ENCODE data around the gene KCNK18.

Gene KCNK18

DNA sequence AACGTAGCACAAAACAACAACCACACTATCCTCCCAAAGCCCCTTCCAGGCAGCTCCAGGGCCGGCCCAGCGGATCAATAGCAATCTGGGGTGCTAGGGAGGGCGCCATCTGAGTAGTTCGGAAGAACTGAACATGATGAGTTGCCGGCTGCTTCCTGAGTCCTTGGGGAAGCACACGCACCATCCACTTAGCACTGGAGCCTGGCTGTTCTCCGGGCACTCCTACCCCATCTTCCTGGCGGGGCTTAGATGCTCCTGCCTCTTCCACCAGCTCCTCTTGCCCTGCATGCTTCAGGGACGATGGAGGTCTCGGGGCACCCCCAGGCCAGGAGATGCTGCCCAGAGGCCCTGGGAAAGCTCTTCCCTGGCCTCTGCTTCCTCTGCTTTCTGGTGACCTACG lies at the start of gene KCNK18:
TSS of gene KCNK18 (plus strand) at position 301 of the 400 bp plus-strand sequence. CDS start at position 301, 0 bp downstream.
- no peak for DNase-seq

DNA sequence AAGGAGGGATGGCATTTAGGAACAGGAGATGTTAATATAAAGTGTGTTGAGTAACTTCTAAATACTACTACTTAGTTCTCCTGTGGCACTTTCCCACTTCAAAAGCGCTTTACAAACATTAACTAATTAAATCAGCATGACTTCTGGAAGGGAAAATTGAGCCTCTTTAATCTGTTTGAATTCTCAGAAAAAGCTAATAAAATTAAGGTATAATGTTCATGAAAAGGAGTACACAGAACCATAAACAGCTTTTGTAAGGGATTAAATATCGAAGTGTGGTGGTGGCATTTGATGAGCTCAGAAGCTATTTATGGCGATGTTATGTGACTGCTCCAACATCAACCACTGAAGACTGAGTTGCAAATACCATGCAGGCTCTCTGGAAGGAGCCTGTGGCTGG lies 49.0 kb upstream of the KCNK18 start:
- in situ Hi-C loops (cut with HindIII; ENCODE audit: low pct_ligation_motif_present, low pct_unique_long_range_greater_than_20kb, low sequenced_read_pairs) = no loop called here

More for the DNA sequence above, at the start of gene KCNK18:
- in situ Hi-C loops (cut with HindIII; ENCODE audit: low pct_ligation_motif_present, low pct_unique_long_range_greater_than_20kb, low sequenced_read_pairs) = loop anchor here (25.0 kb wide), 1 partner anchor 385 kb away; no protein-coding TSS in a partner anchor

DNA sequence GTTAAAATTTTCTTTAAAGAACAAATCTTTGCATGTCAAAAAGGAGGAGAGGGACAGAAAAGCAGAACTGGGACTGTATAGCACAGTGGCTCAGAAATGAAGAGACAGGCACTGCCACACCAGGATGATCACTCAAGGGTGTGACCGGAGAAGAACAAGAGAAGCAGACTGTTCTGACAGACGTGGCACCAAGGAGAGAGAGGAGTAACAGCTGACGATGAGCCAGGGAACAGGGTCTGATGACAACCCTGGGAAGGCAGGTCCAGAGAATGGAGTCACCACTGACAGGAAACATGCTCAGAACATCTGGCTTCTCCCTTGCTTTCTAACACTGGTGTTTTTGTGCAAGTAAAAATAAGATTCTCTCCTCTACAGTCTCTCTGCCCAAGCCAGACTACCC lies 44.6 kb upstream of the KCNK18 start:
- in situ Hi-C loops (cut with HindIII; ENCODE audit: low pct_ligation_motif_present, low pct_unique_long_range_greater_than_20kb, low sequenced_read_pairs) = no loop called here
- DNase-seq = no peak

More for the DNA sequence above, 49.0 kb upstream of the KCNK18 start:
- no peak for DNase-seq

DNA sequence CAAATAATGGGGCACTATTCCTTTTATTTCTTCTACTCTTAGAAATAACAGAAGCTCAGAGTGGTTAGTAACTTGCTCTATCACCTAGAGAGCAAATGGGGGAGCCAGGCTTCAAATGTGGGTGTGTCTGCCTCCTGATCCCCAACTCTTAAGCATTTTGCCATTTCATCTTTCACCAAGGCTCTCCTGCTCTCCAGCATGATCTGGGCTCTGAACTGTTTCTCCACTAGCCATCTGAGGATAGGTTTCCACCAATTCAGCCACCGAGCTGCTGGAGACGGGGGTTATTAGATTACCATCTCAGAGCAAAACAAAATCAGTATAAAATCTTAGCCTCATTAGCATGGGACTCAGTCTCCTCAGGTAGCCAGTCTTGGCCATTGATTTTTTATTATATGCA lies 39.0 kb upstream of the KCNK18 start:
- in situ Hi-C loops (cut with HindIII; ENCODE audit: low pct_ligation_motif_present, low pct_unique_long_range_greater_than_20kb, low sequenced_read_pairs) = no loop called here
- DNase-seq = no peak

- no peak for DNase-seq
- in situ Hi-C loops (cut with HindIII; ENCODE audit: low pct_ligation_motif_present, low pct_unique_long_range_greater_than_20kb, low sequenced_read_pairs) = no loop called here
Measured at GRCh38 chr10:117159390-117159789, 37.9 kb upstream of the KCNK18 start.

- in situ Hi-C loops (cut with HindIII; ENCODE audit: low pct_ligation_motif_present, low pct_unique_long_range_greater_than_20kb, low sequenced_read_pairs) = no loop called here
- DNase-seq = no peak
Measured at GRCh38 chr10:117160567-117160966, 36.7 kb upstream of the KCNK18 start.

- in situ Hi-C loops (cut with HindIII; ENCODE audit: low pct_ligation_motif_present, low pct_unique_long_range_greater_than_20kb, low sequenced_read_pairs) = no loop called here
- no peak for DNase-seq
Measured at GRCh38 chr10:117161386-117162033, 35.8 kb upstream of the KCNK18 start.

DNA sequence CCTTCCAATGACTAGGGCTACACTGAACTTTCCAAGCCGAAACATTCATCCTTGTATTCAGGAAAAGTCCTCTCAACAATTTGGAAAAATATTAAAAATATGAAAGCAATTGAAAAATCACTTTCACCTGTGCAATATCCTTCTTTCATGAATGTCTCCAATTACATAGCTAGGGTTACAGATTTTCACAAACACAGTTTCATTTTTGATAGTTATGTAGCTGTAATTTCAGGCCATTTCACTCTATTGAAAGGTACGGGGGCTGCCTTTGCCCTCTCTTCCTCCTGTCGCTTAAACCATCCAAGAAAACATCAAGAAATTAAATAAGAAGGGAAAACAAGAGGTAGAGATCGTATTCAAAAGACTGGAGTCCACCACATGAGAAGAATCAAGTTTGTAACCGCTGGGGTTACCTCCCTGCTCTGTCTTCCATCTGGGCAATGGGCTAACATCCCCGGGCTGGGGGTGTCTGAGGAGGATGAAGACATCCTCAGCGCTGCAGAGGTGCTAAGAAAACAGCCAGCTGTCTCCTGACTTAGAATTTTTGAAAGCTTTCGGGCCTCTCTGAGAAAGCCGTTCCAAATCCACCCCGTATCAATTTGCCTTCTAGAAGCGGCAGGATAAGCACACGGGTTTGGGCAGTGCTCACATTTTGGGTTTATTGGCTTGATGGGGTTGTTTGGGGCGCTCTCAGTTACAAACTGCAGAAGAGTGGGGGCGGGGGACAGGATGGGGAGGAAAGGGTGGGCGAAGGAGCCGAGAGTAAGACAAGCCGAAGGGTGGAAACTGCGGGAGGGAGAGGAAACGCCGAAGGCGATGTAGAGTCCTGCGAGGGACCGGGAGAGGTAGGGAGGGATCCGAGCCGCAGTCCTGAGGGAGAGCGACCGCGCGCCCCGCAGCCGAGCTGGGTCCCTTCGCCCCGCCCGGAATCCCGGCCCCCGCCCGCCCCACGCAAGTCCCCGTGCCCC lies 34.9 kb upstream of the KCNK18 start:
- no peak for DNase-seq
- in situ Hi-C loops (cut with HindIII; ENCODE audit: low pct_ligation_motif_present, low pct_unique_long_range_greater_than_20kb, low sequenced_read_pairs) = no loop called here

- peak; percentile 25 for DNase-seq
- in situ Hi-C loops (cut with HindIII; ENCODE audit: low pct_ligation_motif_present, low pct_unique_long_range_greater_than_20kb, low sequenced_read_pairs) = no loop called here
Measured at GRCh38 chr10:117163061-117163953, 34.0 kb upstream of the KCNK18 start.

GRCh38 chr10:117163954-117164548 lies 33.2 kb upstream of the KCNK18 start:
- in situ Hi-C loops (cut with HindIII; ENCODE audit: low pct_ligation_motif_present, low pct_unique_long_range_greater_than_20kb, low sequenced_read_pairs) = no loop called here
- DNase-seq = no peak

DNA sequence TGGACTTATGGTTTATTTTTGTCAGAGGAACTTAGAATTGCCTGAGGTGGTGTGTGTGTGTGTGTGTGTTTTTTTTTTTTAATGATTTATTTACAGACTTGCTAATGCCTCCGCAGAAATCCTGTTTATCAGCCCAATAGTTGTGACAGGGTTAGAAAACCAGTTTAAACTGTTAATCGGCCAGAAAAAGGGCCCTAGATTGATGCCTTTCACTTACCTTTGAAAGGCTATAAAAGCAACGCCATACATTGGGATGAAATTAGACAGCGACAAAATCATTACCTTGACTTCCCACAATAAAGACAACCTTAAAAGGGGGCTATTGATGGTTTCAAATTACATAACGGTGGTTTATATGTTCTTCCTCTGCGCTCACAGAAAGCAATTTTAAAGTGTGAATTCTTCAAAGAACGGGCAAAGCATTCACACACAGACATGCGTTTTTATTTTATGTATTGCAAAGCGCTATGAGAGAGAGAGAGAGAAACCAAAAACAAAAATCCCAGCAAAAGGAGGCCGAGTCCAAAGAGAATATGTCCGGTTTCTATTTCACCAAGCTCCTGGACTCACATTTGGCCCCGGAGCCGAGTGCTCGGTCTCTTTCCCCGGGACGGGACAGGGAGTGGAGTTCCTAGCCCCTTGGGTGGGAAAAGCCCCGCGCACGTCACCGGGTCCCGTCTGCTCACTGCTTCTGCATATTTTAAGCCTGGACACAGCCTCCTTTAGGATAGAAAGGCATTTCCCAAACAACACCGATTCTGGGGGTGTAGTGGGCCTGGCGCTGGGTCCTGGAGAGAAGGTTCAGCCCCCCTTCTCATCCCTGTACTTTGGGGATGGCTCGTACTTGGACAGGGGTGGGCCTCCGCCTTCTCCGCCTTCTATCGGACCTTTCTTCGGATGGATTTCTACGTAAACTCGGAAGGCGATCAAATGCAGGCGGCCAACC lies 32.4 kb upstream of the KCNK18 start:
- in situ Hi-C loops (cut with HindIII; ENCODE audit: low pct_ligation_motif_present, low pct_unique_long_range_greater_than_20kb, low sequenced_read_pairs) = no loop called here
- DNase-seq = no peak

DNA sequence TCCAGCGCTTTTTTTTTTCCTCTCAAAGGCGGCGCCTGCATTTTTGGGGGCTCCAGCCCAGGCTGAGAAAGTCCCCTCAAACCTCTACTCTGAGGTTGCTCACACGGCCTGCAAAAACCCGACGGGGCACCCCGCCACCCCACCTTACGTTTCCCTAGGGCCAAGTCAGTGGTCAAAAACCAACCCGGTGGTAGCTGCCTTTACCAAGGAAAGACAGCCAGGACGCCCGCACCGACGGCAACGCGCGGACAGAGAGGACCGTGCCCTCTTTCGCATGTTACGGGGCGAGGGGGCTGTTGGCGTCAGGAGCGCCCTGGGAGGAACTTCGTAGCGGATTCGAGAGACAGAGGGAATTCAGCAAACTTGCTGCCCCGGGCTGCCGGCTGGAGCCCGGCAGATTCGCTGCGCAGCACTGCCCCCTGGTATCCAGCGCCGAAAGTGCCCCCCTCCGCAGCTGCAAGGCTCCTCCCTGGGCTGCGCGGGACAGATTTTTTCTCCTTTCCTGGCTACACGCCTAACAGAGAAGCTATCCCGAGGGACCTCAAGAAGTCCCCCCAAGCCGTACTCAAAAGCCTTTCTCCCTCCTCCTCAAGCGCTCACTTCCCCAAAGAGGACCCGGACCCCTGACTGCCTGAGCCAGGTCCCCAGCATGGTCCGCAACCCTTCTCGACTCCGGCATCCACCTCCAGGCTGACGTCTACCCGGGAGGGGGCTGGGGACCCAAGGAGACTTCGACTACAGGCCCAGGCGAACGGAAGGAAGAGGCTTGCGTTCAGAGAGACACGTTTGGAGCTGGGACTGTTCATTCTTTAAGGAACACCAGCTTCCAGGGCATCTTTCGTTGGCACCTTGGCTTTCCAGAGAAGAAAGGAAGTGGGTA lies 31.5 kb upstream of the KCNK18 start:
- in situ Hi-C loops (cut with HindIII; ENCODE audit: low pct_ligation_motif_present, low pct_unique_long_range_greater_than_20kb, low sequenced_read_pairs) = no loop called here
- peak; percentile 82 for DNase-seq

DNA sequence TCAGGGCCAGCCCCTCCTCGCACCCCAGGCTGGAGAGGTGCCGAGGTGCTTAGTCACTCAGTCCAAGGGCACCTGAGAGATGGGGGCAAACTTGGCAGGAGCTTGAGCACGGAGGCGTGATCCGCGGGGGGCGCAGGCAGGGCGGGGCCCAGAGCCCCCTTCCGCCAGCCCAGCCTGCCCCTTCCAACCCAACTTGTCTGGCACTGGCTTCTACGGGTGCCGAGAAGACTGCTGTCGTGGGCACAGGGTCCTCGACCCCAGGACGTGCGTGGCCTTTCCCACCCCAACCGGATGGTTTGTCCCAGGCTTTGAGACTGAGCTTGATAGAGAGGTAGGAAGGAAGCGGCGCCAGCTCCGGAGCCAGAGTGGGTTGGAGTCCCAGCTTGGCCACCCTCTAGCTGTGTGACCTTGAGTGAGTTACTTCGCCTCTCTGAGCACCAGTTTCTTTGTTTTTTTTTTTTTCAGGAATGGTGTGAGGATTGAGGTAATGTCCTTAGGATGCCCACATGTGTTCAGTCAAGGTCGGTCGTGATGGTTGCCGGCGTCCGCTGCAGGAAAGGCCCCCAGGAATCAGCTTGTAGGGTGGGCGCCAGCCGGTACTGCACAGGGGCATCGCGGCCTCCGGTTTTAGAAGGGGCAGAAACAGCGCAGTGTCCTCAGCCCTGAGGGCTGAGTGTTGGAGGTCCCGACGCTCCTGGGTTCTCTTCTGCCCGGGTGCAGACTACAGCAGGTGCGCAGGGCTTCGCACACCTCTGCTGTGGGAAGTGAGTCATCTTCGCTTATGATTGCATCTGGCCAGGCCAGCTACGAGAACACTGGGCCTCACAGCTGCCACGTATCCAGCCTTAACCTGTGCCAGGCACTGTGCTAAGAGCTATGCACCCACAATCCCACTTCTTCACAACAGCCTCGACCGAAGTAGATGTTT lies 30.6 kb upstream of the KCNK18 start:
- no peak for DNase-seq

GRCh38 chr10:117167346-117167788 lies 29.9 kb upstream of the KCNK18 start:
- no peak for DNase-seq
- in situ Hi-C loops (cut with HindIII; ENCODE audit: low pct_ligation_motif_present, low pct_unique_long_range_greater_than_20kb, low sequenced_read_pairs) = no loop called here

More for the DNA sequence above, 30.6 kb upstream of the KCNK18 start:
- in situ Hi-C loops (cut with HindIII; ENCODE audit: low pct_ligation_motif_present, low pct_unique_long_range_greater_than_20kb, low sequenced_read_pairs) = no loop called here

All from ACHN (cell line).